HG02852 (cell line): ENCODE measurements around the gene ALOX12.
"Not testable (repeated sequence)": the region's sequence is repeated elsewhere in the genome, so short reads cannot be mapped to it uniquely, and the experiment has no call there.

ENCODE experiments used
- ATAC-seq: cut with Tn5 transposase; IDR thresholded peaks from one replicate; pipeline ENCODE4 v1.9.1; 2021; ENCODE audit warnings: mild to moderate bottlenecking, moderate library complexity; ENCODE audit not compliant: unreplicated experiment

Gene ALOX12

GRCh38 chr17:6995500-6996255 is at the start of gene ALOX12:
Gene ALOX12, plus strand, starts transcription at chr17:6996049. Its CDS starts 69 bp downstream, at chr17:6996118.
- ATAC-seq = no peak

GRCh38 chr17:6947745-6948144 is 48.1 kb upstream of the ALOX12 start:
- no peak for ATAC-seq

GRCh38 chr17:6948562-6948961 is 47.3 kb upstream of the ALOX12 start:
- ATAC-seq = no peak

GRCh38 chr17:6948976-6949375 is 46.9 kb upstream of the ALOX12 start:
- ATAC-seq = no peak

- ATAC-seq = not testable (repeated sequence)
Observed at GRCh38 chr17:6950938-6951337, 44.9 kb upstream of the ALOX12 start.

- ATAC-seq = no peak
Observed at GRCh38 chr17:6953689-6954088, 42.2 kb upstream of the ALOX12 start.

GRCh38 chr17:6959700-6960099 is 36.1 kb upstream of the ALOX12 start:
- ATAC-seq = no peak

GRCh38 chr17:6969323-6969726 is 26.5 kb upstream of the ALOX12 start:
- no peak for ATAC-seq

- no peak for ATAC-seq
Observed at GRCh38 chr17:6970992-6971391, 24.9 kb upstream of the ALOX12 start.

- not testable (repeated sequence) for ATAC-seq
Observed at GRCh38 chr17:6979440-6979839, 16.4 kb upstream of the ALOX12 start.

GRCh38 chr17:6981426-6981825 is 14.4 kb upstream of the ALOX12 start:
- ATAC-seq = no peak

- ATAC-seq = no peak
Observed at GRCh38 chr17:6985266-6985665, 10.6 kb upstream of the ALOX12 start.

- no peak for ATAC-seq
Observed at GRCh38 chr17:6986676-6987075, 9.2 kb upstream of the ALOX12 start.

- ATAC-seq = no peak
Observed at GRCh38 chr17:6989779-6990178, 6.1 kb upstream of the ALOX12 start.

GRCh38 chr17:6993613-6994056 is 2.2 kb upstream of the ALOX12 start:
- not testable (repeated sequence) for ATAC-seq

GRCh38 chr17:6994118-6994598 is 1.7 kb upstream of the ALOX12 start:
- ATAC-seq = no peak

GRCh38 chr17:6994666-6995256 is 1.1 kb upstream of the ALOX12 start:
- ATAC-seq = no peak

GRCh38 chr17:6996256-6997011 is 585 bp downstream of the ALOX12 start:
- ATAC-seq = no peak

GRCh38 chr17:6997171-6997570 is 1.3 kb downstream of the ALOX12 start:
- ATAC-seq = no peak

GRCh38 chr17:6998855-6999508 is 3.1 kb downstream of the ALOX12 start:
- no peak for ATAC-seq

GRCh38 chr17:7001318-7001961 is 5.6 kb downstream of the ALOX12 start:
- ATAC-seq = no peak
